Endothelial cell of umbilical vein (primary cell): ENCODE results near the gene DUSP11. TPM values are rescaled to one million over a fixed set of nuclear protein-coding genes. Genes with fewer than 3 reads are reported as not detected.
A peak's percentile ranks its signal among the peaks of the same experiment; 100 is the strongest.
"Not testable (repeated sequence)": the region's sequence is repeated elsewhere in the genome, so short reads cannot be mapped to it uniquely, and the experiment has no call there.

ENCODE experiments used
- BruUV-seq: library from RNA; stranded (reverse); fragments of 400-500 nt; replicated peaks from 2 replicates; lab custom pipeline; 2021; lab: Mats Ljungman, UMichigan
- CTCF ChIA-PET: fragments of 300-600, 350-600 bp; sonication (Branson Sonifier 250); formaldehyde crosslinking; loops from one replicate; lab custom pipeline; 2021; ENCODE audit warnings: antibody characterized with exemption, inconsistent platforms; lab: Charles Lee
- POLR2A ChIA-PET: fragments of 300-600, 350-600 bp; sonication (Branson Sonifier 250); formaldehyde crosslinking; loops from one replicate; lab custom pipeline; 2021; ENCODE audit warnings: antibody characterized with exemption, inconsistent platforms; lab: Charles Lee
- DNase-seq: peaks from one replicate; pipeline ENCODE4 v3.0.0-alpha.2; 2011; ENCODE audit warnings: low read depth, low spot score
- FAIRE-seq: peaks from 2 replicates; lab custom pipeline; 2011; peaks lifted over from hg19 to GRCh38; lab: Jason Lieb, UNC
- H2AFZ ChIP-seq: 2 replicates; pipeline ENCODE4 v1.6.0; 2012; ENCODE audit warnings: low read depth, low read length, control low read depth, inconsistent platforms
- H3K27ac ChIP-seq: 2 replicates; pipeline ENCODE4 v1.5.1; 2011; ENCODE audit warnings: low read depth, mild to moderate bottlenecking, control low read depth, low read length, moderate library complexity; ENCODE audit not compliant: insufficient read depth
- H3K27me3 ChIP-seq, 2 experiments: 2 replicates each; pipeline versions ENCODE4 v1.6.0 to v1.6.1; 2011; ENCODE audit warnings: low read length in 2 of 2, mixed read lengths in 1 of 2; ENCODE audit not compliant: control insufficient read depth in 2 of 2, insufficient read depth in 2 of 2
- H3K36me3 ChIP-seq, 2 experiments: 2 replicates in 1 of 2; 3 replicates in 1 of 2; pipeline ENCODE4 v1.5.1; 2011; ENCODE audit warnings: low read length in 2 of 2, mild to moderate bottlenecking in 1 of 2, moderate library complexity in 1 of 2; ENCODE audit not compliant: control insufficient read depth in 2 of 2, insufficient read depth in 2 of 2; ENCODE audit errors: extremely low read depth in 1 of 2
- H3K4me1 ChIP-seq: 3 replicates; pipeline ENCODE4 v1.5.1; 2011; ENCODE audit warnings: mild to moderate bottlenecking, low read length; ENCODE audit not compliant: control insufficient read depth, insufficient read depth; ENCODE audit errors: extremely low read depth
- H3K4me2 ChIP-seq: 2 replicates; pipeline ENCODE4 v1.6.1; 2011; ENCODE audit warnings: low read length, control low read depth, mixed read lengths; ENCODE audit not compliant: insufficient read depth
- H3K4me3 ChIP-seq, 3 experiments: fragments of 200-600 bp in 1 of 3; sonication (generic), shearing (Covaris generic) in 1 of 3; replicated peaks in 1 of 3; 2 replicates each; pipeline ENCODE4 v1.5.1; 2011 to 2016; ENCODE audit warnings: control low read depth in 3 of 3, low read length in 3 of 3, mild to moderate bottlenecking in 2 of 3, inconsistent platforms in 1 of 3, low read depth in 1 of 3, moderate library complexity in 1 of 3; ENCODE audit not compliant: insufficient read depth in 1 of 3
- H3K79me2 ChIP-seq: 2 replicates; pipeline ENCODE4 v1.6.0; 2012; ENCODE audit warnings: low read length, inconsistent platforms; ENCODE audit not compliant: control insufficient read depth, insufficient read depth
- H3K9ac ChIP-seq: replicated peaks from 2 replicates; pipeline ENCODE3; 2011; ENCODE audit warnings: low read length, control low read depth; ENCODE audit not compliant: insufficient read depth; ENCODE audit errors: extremely low read depth
- H3K9me1 ChIP-seq: replicated peaks from 3 replicates; pipeline ENCODE4 v1.6.0; 2011; ENCODE audit warnings: mild to moderate bottlenecking, low read length; ENCODE audit not compliant: control insufficient read depth, insufficient read depth; ENCODE audit errors: extremely low read depth
- H3K9me3 ChIP-seq: replicated peaks from 2 replicates; pipeline ENCODE4 v1.5.1; 2012; ENCODE audit warnings: low read length, inconsistent platforms; ENCODE audit not compliant: control insufficient read depth, insufficient read depth
- H4K20me1 ChIP-seq: replicated peaks from 2 replicates; pipeline ENCODE3; 2011; ENCODE audit warnings: mild to moderate bottlenecking, low read length; ENCODE audit not compliant: control insufficient read depth, insufficient read depth; ENCODE audit errors: extremely low read depth
- EZH2 ChIP-seq: IDR thresholded peaks from 2 replicates; pipeline ENCODE4 v1.6.1; 2012; ENCODE audit warnings: borderline replicate concordance, low read depth, mild to moderate bottlenecking, moderate library complexity, low read length, inconsistent platforms; ENCODE audit not compliant: severe bottlenecking
- FOS ChIP-seq: IDR thresholded peaks from 2 replicates; pipeline ENCODE4 v1.6.1; 2011; ENCODE audit warnings: mild to moderate bottlenecking, low read length, moderate library complexity, borderline replicate concordance; ENCODE audit not compliant: insufficient read depth
- GATA2 ChIP-seq: IDR thresholded peaks from 2 replicates; pipeline ENCODE4 v1.7.0; 2011; ENCODE audit warnings: low read depth, mild to moderate bottlenecking, moderate library complexity, mixed read lengths, low read length; ENCODE audit not compliant: insufficient read length, insufficient read depth
- JUN ChIP-seq: IDR thresholded peaks from 2 replicates; pipeline ENCODE4 v1.6.1; 2011; ENCODE audit warnings: borderline replicate concordance, low read depth; ENCODE audit not compliant: insufficient read length, insufficient read depth
- MYC ChIP-seq: IDR thresholded peaks from one replicate; pipeline ENCODE4 v1.6.1; 2011; ENCODE audit warnings: mild to moderate bottlenecking, low read depth, low read length
- POLR2A ChIP-seq: IDR thresholded peaks from 2 replicates; pipeline ENCODE4 v1.6.1; 2012; ENCODE audit warnings: low read depth, mild to moderate bottlenecking, control low read depth, low read length
- POLR2AphosphoS5 ChIP-seq: IDR thresholded peaks from 2 replicates; pipeline ENCODE4 v1.6.1; 2012; ENCODE audit warnings: low read depth, mild to moderate bottlenecking, control low read depth, low read length, moderate library complexity; ENCODE audit not compliant: insufficient read depth
- dilution Hi-C: fragments of 300-500 bp; cut with MboI; formaldehyde crosslinking; loops from one replicate; pipeline ENCODE4 v1.15.0; 2019; ENCODE audit warnings: low sequenced_read_pairs; ENCODE audit not compliant: extremely low pct_ligation_motif_present
- intact Hi-C: fragments of 100-400 bp; cut with micrococcal nuclease; formaldehyde crosslinking; loops from one replicate; pipeline ENCODE4 v1.10.0; 2022
- polyA plus RNA-seq, 4 experiments: library from polyadenylated mRNA; depleted of rRNA in 3 of 4; stranded (reverse) in 3 of 4; unstranded in 1 of 4; fragments of >200 nt; gene quantifications; 2 replicates each; pipeline versions ENCODE4 v1.2.1 to v1.2.3, GENCODE V29; 2011 to 2012; ENCODE audit warnings: missing spikeins in 1 of 4
- total RNA-seq: library from RNA; stranded (reverse); gene quantifications from 2 replicates; pipeline ENCODE4 v1.2.3, GENCODE V29; 2021
- TF ChIP-seq, protein P1 (sequence below): IDR thresholded peaks from 2 replicates; pipeline ENCODE4 v1.6.1; 2011; ENCODE audit not compliant: insufficient read depth, insufficient read length
- TF ChIP-seq, protein P2 (sequence below), 2 donors: IDR thresholded peaks; 1 replicate in 1 of 2; 2 replicates in 1 of 2; pipeline ENCODE4 v1.5.1; 2011; ENCODE audit warnings: low read length in 2 of 2, mild to moderate bottlenecking in 2 of 2, moderate library complexity in 2 of 2, control low read depth in 1 of 2, inconsistent platforms in 1 of 2, low read depth in 1 of 2; ENCODE audit not compliant: insufficient read depth in 1 of 2; ENCODE audit errors: extremely low read depth in 1 of 2

Gene DUSP11
- total and polyA plus RNA-seq, 2 donors (not counting 3 experiments of a cell fraction or from before 2014, with no cell fraction given): 18.6 to 27.0 TPM

DNA sequence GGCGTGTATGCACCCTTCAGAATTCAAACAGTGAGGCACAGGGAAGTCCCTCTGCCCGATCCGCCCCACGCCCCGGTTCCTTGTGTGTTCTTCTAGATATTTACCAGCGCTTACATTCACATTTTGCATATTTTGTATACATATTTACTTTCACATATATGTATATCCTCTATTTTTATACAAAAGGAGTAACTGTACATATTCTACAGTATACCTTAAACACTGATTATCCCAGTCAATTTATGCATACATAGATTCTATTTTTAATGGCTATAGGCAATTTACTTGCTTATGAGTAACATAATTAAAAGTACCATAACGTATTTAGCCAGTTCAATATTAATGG is 307 bp upstream of the DUSP11 start:
- peak overlapping the region; percentile 10 for H2AFZ ChIP-seq
- DNase-seq (no peak), FAIRE-seq (no peak)
- no peaks in the 10 kb centered on the region for H3K9me3 ChIP-seq
- BruUV-seq: no TSS peak
- CTCF ChIA-PET: interaction anchor here (1.0 to 1.1 kb wide), 4 partner anchors 42 to 371 kb away, joined by 3 to 8 read pairs (median 4); partner anchors contain the start of gene TPRKB
- intact Hi-C loops: loop anchor here (1.0 to 10.0 kb wide), 3 partner anchors 34 to 95 kb away; partner anchors contain the start of gene TPRKB
- H3K9me1 ChIP-seq: no peaks in the 10 kb centered on the region
- H4K20me1 ChIP-seq: no peaks in the 10 kb centered on the region
- peaks cover 21% of the 10 kb centered on the region for H3K79me2 ChIP-seq
- peaks cover 0 to 2% of the 10 kb centered on the region in 2 experiments for H3K36me3 ChIP-seq
- TF ChIP-seq POLR2AphosphoS5: no peak
- TF ChIP-seq JUN: no peak
- TF ChIP-seq, protein P1, sequence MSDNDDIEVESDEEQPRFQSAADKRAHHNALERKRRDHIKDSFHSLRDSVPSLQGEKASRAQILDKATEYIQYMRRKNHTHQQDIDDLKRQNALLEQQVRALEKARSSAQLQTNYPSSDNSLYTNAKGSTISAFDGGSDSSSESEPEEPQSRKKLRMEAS: no peak
- TF ChIP-seq MYC: no peak
- TF ChIP-seq, protein P2, sequence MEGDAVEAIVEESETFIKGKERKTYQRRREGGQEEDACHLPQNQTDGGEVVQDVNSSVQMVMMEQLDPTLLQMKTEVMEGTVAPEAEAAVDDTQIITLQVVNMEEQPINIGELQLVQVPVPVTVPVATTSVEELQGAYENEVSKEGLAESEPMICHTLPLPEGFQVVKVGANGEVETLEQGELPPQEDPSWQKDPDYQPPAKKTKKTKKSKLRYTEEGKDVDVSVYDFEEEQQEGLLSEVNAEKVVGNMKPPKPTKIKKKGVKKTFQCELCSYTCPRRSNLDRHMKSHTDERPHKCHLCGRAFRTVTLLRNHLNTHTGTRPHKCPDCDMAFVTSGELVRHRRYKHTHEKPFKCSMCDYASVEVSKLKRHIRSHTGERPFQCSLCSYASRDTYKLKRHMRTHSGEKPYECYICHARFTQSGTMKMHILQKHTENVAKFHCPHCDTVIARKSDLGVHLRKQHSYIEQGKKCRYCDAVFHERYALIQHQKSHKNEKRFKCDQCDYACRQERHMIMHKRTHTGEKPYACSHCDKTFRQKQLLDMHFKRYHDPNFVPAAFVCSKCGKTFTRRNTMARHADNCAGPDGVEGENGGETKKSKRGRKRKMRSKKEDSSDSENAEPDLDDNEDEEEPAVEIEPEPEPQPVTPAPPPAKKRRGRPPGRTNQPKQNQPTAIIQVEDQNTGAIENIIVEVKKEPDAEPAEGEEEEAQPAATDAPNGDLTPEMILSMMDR (IDR thresholded peaks at IDR 0.05; ENCODE audit: extremely low read depth in 1 of 2, insufficient read depth in 1 of 2, low read depth in 1 of 2, low read length in 2 of 2): no peak
- TF ChIP-seq EZH2: no peak
- TF ChIP-seq GATA2: no peak
- TF ChIP-seq POLR2A: no peak
- no peak for TF ChIP-seq FOS
- H3K4me3 ChIP-seq: peak overlapping the region in 1 of 3 experiments; percentile 92
- POLR2A ChIA-PET: no interaction called here
- H3K27me3 ChIP-seq: no peaks in the 10 kb centered on the region
- H3K9ac ChIP-seq: no peak overlapping the region
- dilution Hi-C loops: no loop called here
- peak overlapping the region; percentile 33 for H3K4me2 ChIP-seq
- H3K4me1 ChIP-seq: peaks cover 9% of the 10 kb centered on the region
- no peak overlapping the region for H3K27ac ChIP-seq

DNA sequence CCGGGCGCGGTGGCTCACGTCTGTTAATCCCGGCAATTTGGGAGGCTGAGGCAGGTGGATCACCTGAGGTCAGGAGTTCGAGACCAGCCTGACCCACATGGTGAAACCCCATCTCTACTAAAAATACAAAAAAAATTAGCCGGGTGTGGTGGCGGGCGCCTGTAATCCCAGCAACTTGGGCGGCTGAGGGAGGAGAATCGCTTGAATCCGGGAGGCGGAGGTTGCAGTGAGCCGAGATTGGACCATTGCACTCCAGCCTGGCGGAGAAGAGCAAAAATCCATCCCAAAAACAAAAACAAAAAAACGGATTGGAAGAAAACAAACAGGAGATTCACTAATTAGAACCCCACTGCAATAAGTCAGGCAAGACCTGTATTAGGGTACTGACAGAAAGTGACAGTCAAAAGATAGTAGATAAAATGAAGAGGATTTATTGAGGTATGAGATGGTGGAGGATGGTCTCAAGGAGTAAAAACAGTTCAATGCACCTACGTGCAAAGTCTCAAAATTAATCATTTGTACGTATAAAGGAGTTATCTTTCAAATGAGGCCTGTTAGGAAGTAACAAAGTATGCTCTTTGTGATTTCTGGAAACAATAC is 936 bp downstream of the DUSP11 start:
- CTCF ChIA-PET: interaction anchor here (1.0 to 1.1 kb wide), 3 partner anchors 42 to 373 kb away, joined by 3 to 8 read pairs (median 4); partner anchors contain the start of gene TPRKB

More for the DNA sequence above, 936 bp downstream of the DUSP11 start:
- H3K27ac ChIP-seq, H3K9me3 ChIP-seq, dilution Hi-C loops, DNase-seq, H3K4me1 ChIP-seq, BruUV-seq, intact Hi-C loops, POLR2A ChIA-PET, H3K27me3 ChIP-seq, H3K9me1 ChIP-seq, H3K36me3 ChIP-seq, FAIRE-seq, H4K20me1 ChIP-seq: not testable (repeated sequence)
- H2AFZ ChIP-seq: peak overlapping the region; percentile 65
- H3K4me3 ChIP-seq: peak overlapping the region; percentile 66 to 92 (median 68)
- H3K79me2 ChIP-seq: peaks cover 21% of the 10 kb centered on the region
- peak overlapping the region; percentile 98 for H3K4me2 ChIP-seq
- peak overlapping the region; percentile 69 for H3K9ac ChIP-seq
